NB4 (cell line): ENCODE results near the gene DNAL1.

Experiments used
- DNase-seq: peaks from one replicate; pipeline ENCODE4 v3.0.0; 2010; ENCODE audit warnings: low read depth
- H3K4me3 ChIP-seq: one replicate; pipeline ENCODE4 v1.5.1; 2011; ENCODE audit warnings: mild to moderate bottlenecking, low read depth, low read length, moderate library complexity
- CTCF ChIP-seq: IDR thresholded peaks from one replicate; pipeline ENCODE4 v1.5.1; 2012; ENCODE audit warnings: low read depth, low read length
- MAX ChIP-seq: IDR thresholded peaks from 2 replicates; pipeline ENCODE4 v1.6.1; 2011; ENCODE audit warnings: low read depth, low read length
- MYC ChIP-seq: IDR thresholded peaks from 2 replicates; pipeline ENCODE4 v1.6.1; 2011; ENCODE audit warnings: low read depth, low read length
- POLR2A ChIP-seq: IDR thresholded peaks from 2 replicates; pipeline ENCODE4 v1.6.1; 2011; ENCODE audit warnings: mild to moderate bottlenecking; ENCODE audit not compliant: insufficient read length; ENCODE audit errors: extremely low read depth

DNAL1 gene

GRCh38 chr14:73612339-73613045 lies 32.3 kb upstream of the DNAL1 start, which contains the start of gene ACOT6:
Gene ACOT6, plus strand, starts transcription at chr14:73612517. Its CDS starts 55 bp downstream, at chr14:73612572.
- DNase-seq, result peak; percentile 62
- peak within 1 kb of the TSS; percentile 47 for H3K4me3 ChIP-seq
- TF ChIP-seq POLR2A (no peak), MYC (no peak), CTCF (no peak), MAX (no peak)

- peak; percentile 25 for DNase-seq
- peak overlapping the region; percentile 47 for H3K4me3 ChIP-seq
- no peak for TF ChIP-seq MYC
- no peak for TF ChIP-seq MAX
- no peak for TF ChIP-seq POLR2A
- TF ChIP-seq CTCF, result no peak
These were observed 31.8 kb upstream of the DNAL1 start for GRCh38 chr14:73613046-73613383.

- DNase-seq, result peak; percentile 64
- H3K4me3 ChIP-seq, result no peak overlapping the region
- TF ChIP-seq POLR2A, result no peak
- no peak for TF ChIP-seq MAX
- TF ChIP-seq CTCF, result no peak
These were observed 31.3 kb upstream of the DNAL1 start for GRCh38 chr14:73613419-73613963.

GRCh38 chr14:73616831-73617230 lies 28.0 kb upstream of the DNAL1 start:
- TF ChIP-seq MYC (no peak), MAX (no peak), CTCF (no peak), POLR2A (no peak)
- H3K4me3 ChIP-seq, result no peak overlapping the region
- DNase-seq, result no peak

GRCh38 chr14:73619524-73619923 lies 25.3 kb upstream of the DNAL1 start:
- no peak for DNase-seq
- no peak for TF ChIP-seq CTCF
- TF ChIP-seq POLR2A, result no peak
- TF ChIP-seq MAX, result no peak
- no peak for TF ChIP-seq MYC
- H3K4me3 ChIP-seq, result no peak overlapping the region
